Measurements from ENCODE around the gene KHNYN. TPM values are rescaled to one million over a fixed set of nuclear protein-coding genes. Genes with fewer than 3 reads are reported as not detected.

Gene KHNYN
- polyA plus RNA-seq, 1 donor from 2014 or later: 0.53 TPM

- no peaks in the 10 kb centered on the region for H3K9me3 ChIP-seq (ENCODE audit: low read length)
- no peaks in the 10 kb centered on the region for H3K36me3 ChIP-seq (ENCODE audit: insufficient read depth, low read length)
- H3K4me2 ChIP-seq (ENCODE audit: low read length): no peak overlapping the region
- no peaks in the 10 kb centered on the region for H3F3A ChIP-seq (ENCODE audit: insufficient read depth, low read length, poor library complexity, severe bottlenecking)
- TF ChIP-seq SMC3 (conservative IDR thresholded peaks at IDR 0.05; ENCODE audit: poor library complexity): no peak
- TF ChIP-seq EP300 (conservative IDR thresholded peaks at IDR 0.05; ENCODE audit: poor library complexity, severe bottlenecking): no peak
- no peak for TF ChIP-seq REST (IDR thresholded peaks at IDR 0.05; ENCODE audit: borderline replicate concordance)
- TF ChIP-seq CTCF (IDR thresholded peaks at IDR 0.05; ENCODE audit: poor library complexity, severe bottlenecking): no peak
- no peak for TF ChIP-seq EZH2 (IDR thresholded peaks at IDR 0.05; ENCODE audit: borderline replicate concordance, insufficient read depth, low read length, poor library complexity, severe bottlenecking)
- TF ChIP-seq MXI1 (conservative IDR thresholded peaks at IDR 0.05; ENCODE audit: poor library complexity, severe bottlenecking): no peak
- TF ChIP-seq POLR2AphosphoS5 (IDR thresholded peaks at IDR 0.05): no peak
- TF ChIP-seq TAF1 (IDR thresholded peaks at IDR 0.05; ENCODE audit: low read depth): no peak
- no peak for TF ChIP-seq RAD21 (conservative IDR thresholded peaks at IDR 0.05)
- H3K79me2 ChIP-seq (replicated peaks; ENCODE audit: insufficient read depth, low read length): peaks cover 8% of the 10 kb centered on the region
- no peaks in the 10 kb centered on the region for H3K27me3 ChIP-seq (ENCODE audit: insufficient read depth, low read depth, low read length)
- no peak overlapping the region for H2AFZ ChIP-seq (ENCODE audit: low read depth, low read length)
- no peaks in the 10 kb centered on the region for H3K9me2 ChIP-seq (ENCODE audit: insufficient read depth, low read length)
- no peak overlapping the region for H3K27ac ChIP-seq (ENCODE audit: low read length)
- no peaks in the 10 kb centered on the region for H4K20me1 ChIP-seq (ENCODE audit: insufficient read depth)
- H3K4me3 ChIP-seq (ENCODE audit: low read length): no peak overlapping the region
- no peak overlapping the region for H3K9ac ChIP-seq (ENCODE audit: low read length)
Observed at GRCh38 chr14:24404814-24405213, 24.9 kb upstream of the KHNYN start.

- H3K27ac ChIP-seq (ENCODE audit: low read length): no peak overlapping the region
- no peaks in the 10 kb centered on the region for H3K36me3 ChIP-seq (ENCODE audit: insufficient read depth, low read length)
- TF ChIP-seq REST (IDR thresholded peaks at IDR 0.05; ENCODE audit: borderline replicate concordance) (no peak), SMC3 (conservative IDR thresholded peaks at IDR 0.05; ENCODE audit: poor library complexity) (no peak), TAF1 (IDR thresholded peaks at IDR 0.05; ENCODE audit: low read depth) (no peak), RAD21 (conservative IDR thresholded peaks at IDR 0.05) (no peak), CTCF (IDR thresholded peaks at IDR 0.05; ENCODE audit: poor library complexity, severe bottlenecking) (no peak), MXI1 (conservative IDR thresholded peaks at IDR 0.05; ENCODE audit: poor library complexity, severe bottlenecking) (no peak), POLR2AphosphoS5 (IDR thresholded peaks at IDR 0.05) (no peak), EP300 (conservative IDR thresholded peaks at IDR 0.05; ENCODE audit: poor library complexity, severe bottlenecking) (no peak), EZH2 (IDR thresholded peaks at IDR 0.05; ENCODE audit: borderline replicate concordance, insufficient read depth, low read length, poor library complexity, severe bottlenecking) (no peak)
- no peaks in the 10 kb centered on the region for H3K9me3 ChIP-seq (ENCODE audit: low read length)
- no peaks in the 10 kb centered on the region for H3K79me2 ChIP-seq (replicated peaks; ENCODE audit: insufficient read depth, low read length)
- no peak overlapping the region for H2AFZ ChIP-seq (ENCODE audit: low read depth, low read length)
- H3K9me2 ChIP-seq (ENCODE audit: insufficient read depth, low read length): no peaks in the 10 kb centered on the region
- no peak overlapping the region for H3K9ac ChIP-seq (ENCODE audit: low read length)
- H3K4me3 ChIP-seq (ENCODE audit: low read length): no peak overlapping the region
- H3F3A ChIP-seq (ENCODE audit: insufficient read depth, low read length, poor library complexity, severe bottlenecking): no peaks in the 10 kb centered on the region
- H3K27me3 ChIP-seq (ENCODE audit: insufficient read depth, low read depth, low read length): no peaks in the 10 kb centered on the region
- no peak overlapping the region for H3K4me2 ChIP-seq (ENCODE audit: low read length)
- no peaks in the 10 kb centered on the region for H4K20me1 ChIP-seq (ENCODE audit: insufficient read depth)
Observed at GRCh38 chr14:24406416-24406815, 23.3 kb upstream of the KHNYN start.

All from neural cell (in vitro differentiated cells).